Thyroid gland (tissue), 4 donors: Measurements from ENCODE around the gene IL17C.

Source experiments
- POLR2A ChIP-seq, 2 donors: fragments of 450-650 bp; IDR thresholded peaks; one replicate each; pipeline ENCODE4 v1.6.1; 2017; ENCODE audit warnings: antibody characterized with exemption in 2 of 2, mild to moderate bottlenecking in 2 of 2, moderate library complexity in 1 of 2
- TF ChIP-seq, protein P1 (sequence below), 6 experiments: fragments of 200-600 bp in 3 of 6; fragments of 450-650 bp in 3 of 6; sonication (generic) in 3 of 6; IDR thresholded peaks; one replicate each; pipeline ENCODE4 v1.5.1; 2016 to 2019; ENCODE audit warnings: antibody characterized with exemption in 6 of 6, mild to moderate bottlenecking in 2 of 6, inconsistent platforms in 1 of 6, moderate library complexity in 1 of 6

GRCh38 chr16:88628512-88628974 is 9.8 kb upstream of the IL17C start:
- TF ChIP-seq, protein P1, sequence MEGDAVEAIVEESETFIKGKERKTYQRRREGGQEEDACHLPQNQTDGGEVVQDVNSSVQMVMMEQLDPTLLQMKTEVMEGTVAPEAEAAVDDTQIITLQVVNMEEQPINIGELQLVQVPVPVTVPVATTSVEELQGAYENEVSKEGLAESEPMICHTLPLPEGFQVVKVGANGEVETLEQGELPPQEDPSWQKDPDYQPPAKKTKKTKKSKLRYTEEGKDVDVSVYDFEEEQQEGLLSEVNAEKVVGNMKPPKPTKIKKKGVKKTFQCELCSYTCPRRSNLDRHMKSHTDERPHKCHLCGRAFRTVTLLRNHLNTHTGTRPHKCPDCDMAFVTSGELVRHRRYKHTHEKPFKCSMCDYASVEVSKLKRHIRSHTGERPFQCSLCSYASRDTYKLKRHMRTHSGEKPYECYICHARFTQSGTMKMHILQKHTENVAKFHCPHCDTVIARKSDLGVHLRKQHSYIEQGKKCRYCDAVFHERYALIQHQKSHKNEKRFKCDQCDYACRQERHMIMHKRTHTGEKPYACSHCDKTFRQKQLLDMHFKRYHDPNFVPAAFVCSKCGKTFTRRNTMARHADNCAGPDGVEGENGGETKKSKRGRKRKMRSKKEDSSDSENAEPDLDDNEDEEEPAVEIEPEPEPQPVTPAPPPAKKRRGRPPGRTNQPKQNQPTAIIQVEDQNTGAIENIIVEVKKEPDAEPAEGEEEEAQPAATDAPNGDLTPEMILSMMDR (IDR thresholded peaks at IDR 0.05): peak in 1 of 6 experiments; percentile 27
- TF ChIP-seq POLR2A (IDR thresholded peaks at IDR 0.05): no peak
